NOMO-1 (cell line): ENCODE results near the gene SPSB1.

ENCODE experiments used
- DNase-seq, 2 experiments: peaks; one replicate each; lab custom pipeline; 2025; ENCODE audit not compliant: unreplicated experiment in 2 of 2; lab: John Stamatoyannopoulos, UW

SPSB1 gene

GRCh38 chr1:9413071-9413876 is 120.6 kb downstream of the SPSB1 start:
- DNase-seq = peak; percentile 13 to 27

GRCh38 chr1:9413877-9414213 is 121.2 kb downstream of the SPSB1 start:
- no peak for DNase-seq

DNA sequence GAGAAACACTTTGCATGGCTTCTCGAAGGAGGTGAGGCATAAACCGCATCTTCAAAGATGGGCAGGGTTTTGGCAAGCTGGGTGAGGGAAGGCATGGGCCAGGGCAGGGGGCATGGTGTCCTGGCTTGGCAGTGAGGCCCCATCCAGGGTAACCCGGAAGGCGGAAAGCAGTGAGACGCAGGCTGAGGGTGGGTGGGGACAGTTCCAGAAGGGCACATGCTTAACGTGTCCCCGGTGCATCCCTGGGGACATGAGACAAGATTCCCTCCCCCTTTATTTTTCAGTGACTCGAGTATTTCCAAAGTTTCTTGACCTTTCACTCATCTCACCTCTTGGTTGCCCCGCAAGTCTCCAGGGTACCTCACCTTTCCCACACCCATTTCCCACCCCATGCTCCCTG is 123.8 kb downstream of the SPSB1 start:
- no peak for DNase-seq

DNA sequence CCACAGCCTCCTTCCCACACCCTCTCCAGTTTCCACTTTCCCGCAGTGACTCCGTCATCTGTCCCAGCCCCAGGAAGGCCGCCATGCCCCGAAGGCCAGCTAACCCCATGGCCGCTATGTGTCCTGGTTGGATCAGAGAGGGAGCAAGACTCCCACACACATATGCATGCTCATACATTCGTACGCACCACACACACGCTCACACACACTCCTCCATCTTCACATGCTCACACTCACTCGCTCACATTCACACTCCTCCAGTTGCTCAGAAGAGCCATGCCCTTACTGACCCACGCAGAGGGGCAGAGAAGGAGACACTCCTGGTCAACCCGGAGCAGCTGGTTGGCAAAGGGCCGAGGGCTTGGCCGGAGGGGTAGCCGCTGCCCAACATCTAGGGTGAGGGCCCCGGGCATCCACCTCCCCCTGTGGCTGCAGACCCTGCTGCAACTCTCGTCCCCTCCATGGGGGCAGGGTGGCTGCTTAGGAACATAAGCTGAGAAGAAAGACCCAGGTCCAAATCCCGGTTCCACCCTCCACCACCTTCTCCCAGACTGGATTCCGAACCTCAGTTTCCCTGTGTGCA is 124.3 kb downstream of the SPSB1 start:
- no peak for DNase-seq

GRCh38 chr1:9417695-9418094 is 125.0 kb downstream of the SPSB1 start:
- no peak for DNase-seq

DNA sequence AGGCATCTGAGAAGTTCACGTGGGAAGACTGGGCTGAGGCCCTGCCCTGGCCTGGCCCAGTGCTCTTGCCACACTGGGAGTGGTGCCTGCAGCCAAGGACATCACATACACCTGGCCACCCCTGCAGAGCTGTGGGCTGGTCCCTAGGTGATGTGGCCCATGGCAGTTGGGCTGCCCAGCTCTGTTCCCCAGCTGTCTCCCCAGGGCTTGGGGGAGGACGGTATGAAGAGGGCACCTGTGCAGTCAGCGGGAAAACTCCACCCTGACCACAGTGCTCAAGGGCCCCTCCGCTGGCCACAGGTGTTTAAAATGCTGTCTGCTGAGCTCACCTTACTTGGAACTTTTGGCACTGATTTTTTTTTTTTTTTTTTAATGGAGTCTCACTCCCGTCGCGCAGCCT is 126.2 kb downstream of the SPSB1 start:
- DNase-seq = no peak
